Panc1 (cell line): Measurements from ENCODE around the gene FZD7.

Experiments
- POLR2AphosphoS5 ChIP-seq: IDR thresholded peaks from 2 replicates; pipeline ENCODE4 v1.6.1; 2012; ENCODE audit warnings: mild to moderate bottlenecking, low read depth, low read length, moderate library complexity
- SIN3A ChIP-seq: IDR thresholded peaks from 2 replicates; pipeline ENCODE4 v1.6.1; 2012; ENCODE audit warnings: low read depth, mild to moderate bottlenecking, low read length, moderate library complexity, borderline replicate concordance; ENCODE audit not compliant: insufficient read depth
- TF ChIP-seq, protein P1 (sequence below): fragments of 450-650 bp; IDR thresholded peaks from 2 replicates; pipeline ENCODE4 v1.5.1; 2017; ENCODE audit warnings: mild to moderate bottlenecking

DNA sequence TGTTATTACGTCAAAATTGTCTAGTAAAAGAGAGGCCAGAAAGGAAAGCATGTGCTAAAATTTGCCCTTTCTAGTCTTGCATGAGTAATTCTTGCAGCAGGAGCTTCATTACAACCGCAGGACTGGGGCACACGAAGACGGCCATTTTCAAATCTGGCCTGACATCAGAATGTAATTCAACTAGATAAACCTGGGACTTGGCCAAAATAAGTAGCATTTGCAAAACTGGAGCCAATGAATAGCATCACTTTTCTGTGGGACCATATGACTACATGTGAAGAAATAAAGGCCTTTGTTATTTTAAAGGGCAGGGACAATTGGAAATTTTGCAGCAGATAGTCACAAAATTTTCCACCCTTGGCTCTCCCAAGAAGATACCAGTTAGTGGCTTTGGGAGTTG is 3.0 kb upstream of the FZD7 start:
- TF ChIP-seq, protein P1, sequence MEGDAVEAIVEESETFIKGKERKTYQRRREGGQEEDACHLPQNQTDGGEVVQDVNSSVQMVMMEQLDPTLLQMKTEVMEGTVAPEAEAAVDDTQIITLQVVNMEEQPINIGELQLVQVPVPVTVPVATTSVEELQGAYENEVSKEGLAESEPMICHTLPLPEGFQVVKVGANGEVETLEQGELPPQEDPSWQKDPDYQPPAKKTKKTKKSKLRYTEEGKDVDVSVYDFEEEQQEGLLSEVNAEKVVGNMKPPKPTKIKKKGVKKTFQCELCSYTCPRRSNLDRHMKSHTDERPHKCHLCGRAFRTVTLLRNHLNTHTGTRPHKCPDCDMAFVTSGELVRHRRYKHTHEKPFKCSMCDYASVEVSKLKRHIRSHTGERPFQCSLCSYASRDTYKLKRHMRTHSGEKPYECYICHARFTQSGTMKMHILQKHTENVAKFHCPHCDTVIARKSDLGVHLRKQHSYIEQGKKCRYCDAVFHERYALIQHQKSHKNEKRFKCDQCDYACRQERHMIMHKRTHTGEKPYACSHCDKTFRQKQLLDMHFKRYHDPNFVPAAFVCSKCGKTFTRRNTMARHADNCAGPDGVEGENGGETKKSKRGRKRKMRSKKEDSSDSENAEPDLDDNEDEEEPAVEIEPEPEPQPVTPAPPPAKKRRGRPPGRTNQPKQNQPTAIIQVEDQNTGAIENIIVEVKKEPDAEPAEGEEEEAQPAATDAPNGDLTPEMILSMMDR = no peak
- TF ChIP-seq SIN3A (no peak), POLR2AphosphoS5 (no peak)
